ENCODE results near the gene CDH1. TPM values are rescaled to one million over a fixed set of nuclear protein-coding genes. Genes with fewer than 3 reads are reported as not detected.

CDH1 gene
- polyA plus RNA-seq (2013, experiment 1 of 2): 50.8 TPM
- 48.9 TPM for polyA plus RNA-seq (2013, experiment 2 of 2)

DNA sequence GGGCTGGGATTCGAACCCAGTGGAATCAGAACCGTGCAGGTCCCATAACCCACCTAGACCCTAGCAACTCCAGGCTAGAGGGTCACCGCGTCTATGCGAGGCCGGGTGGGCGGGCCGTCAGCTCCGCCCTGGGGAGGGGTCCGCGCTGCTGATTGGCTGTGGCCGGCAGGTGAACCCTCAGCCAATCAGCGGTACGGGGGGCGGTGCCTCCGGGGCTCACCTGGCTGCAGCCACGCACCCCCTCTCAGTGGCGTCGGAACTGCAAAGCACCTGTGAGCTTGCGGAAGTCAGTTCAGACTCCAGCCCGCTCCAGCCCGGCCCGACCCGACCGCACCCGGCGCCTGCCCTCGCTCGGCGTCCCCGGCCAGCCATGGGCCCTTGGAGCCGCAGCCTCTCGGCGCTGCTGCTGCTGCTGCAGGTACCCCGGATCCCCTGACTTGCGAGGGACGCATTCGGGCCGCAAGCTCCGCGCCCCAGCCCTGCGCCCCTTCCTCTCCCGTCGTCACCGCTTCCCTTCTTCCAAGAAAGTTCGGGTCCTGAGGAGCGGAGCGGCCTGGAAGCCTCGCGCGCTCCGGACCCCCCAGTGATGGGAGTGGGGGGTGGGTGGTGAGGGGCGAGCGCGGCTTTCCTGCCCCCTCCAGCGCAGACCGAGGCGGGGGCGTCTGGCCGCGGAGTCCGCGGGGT, at the start of gene CDH1:
CDH1 (plus strand) TSS at position 247 of the 684 bp plus-strand sequence; CDS start at position 371, 124 bp downstream.
- Histone ChIP-seq H3K9ac (ENCODE audit: low read depth, low read length) (peak within 1 kb of the TSS; percentile 77), H3K9me3 (ENCODE audit: insufficient read depth, low read depth, low read length) (no peaks in the 10 kb centered on the region), H3K27ac (ENCODE audit: low read depth, low read length) (no peak within 1 kb of the TSS; the same call in 1 of the 2 replicates), H3K36me3 (ENCODE audit: insufficient read depth, low read length) (peaks cover 13% of the 10 kb centered on the region; the same call in 1 of the 2 replicates), H3K4me3 (ENCODE audit: low read length) (peak within 1 kb of the TSS; percentile 91), H3K27me3 (ENCODE audit: insufficient read depth, low read length) (peaks cover 11% of the 10 kb centered on the region; the same call in 1 of the 2 replicates), H3K4me1 (ENCODE audit: insufficient read depth, low read length) (peaks cover 30% of the 10 kb centered on the region)
- under 1% methylated on average over 62 of the region's 63 CpGs for WGBS

GRCh38 chr16:68689921-68690320, 47.2 kb upstream of the CDH1 start:
- Histone ChIP-seq H3K27me3 (ENCODE audit: insufficient read depth, low read length) (no peaks in the 10 kb centered on the region), H3K36me3 (ENCODE audit: insufficient read depth, low read length) (peaks cover 83% of the 10 kb centered on the region), H3K9ac (ENCODE audit: low read depth, low read length) (no peak overlapping the region), H3K9me3 (ENCODE audit: insufficient read depth, low read depth, low read length) (no peaks in the 10 kb centered on the region), H3K27ac (ENCODE audit: low read depth, low read length) (no peak overlapping the region), H3K4me1 (ENCODE audit: insufficient read depth, low read length) (no peaks in the 10 kb centered on the region), H3K4me3 (ENCODE audit: low read length) (no peak overlapping the region)
- WGBS: 89% methylated on average over 5 of the region's 5 CpGs

DNA sequence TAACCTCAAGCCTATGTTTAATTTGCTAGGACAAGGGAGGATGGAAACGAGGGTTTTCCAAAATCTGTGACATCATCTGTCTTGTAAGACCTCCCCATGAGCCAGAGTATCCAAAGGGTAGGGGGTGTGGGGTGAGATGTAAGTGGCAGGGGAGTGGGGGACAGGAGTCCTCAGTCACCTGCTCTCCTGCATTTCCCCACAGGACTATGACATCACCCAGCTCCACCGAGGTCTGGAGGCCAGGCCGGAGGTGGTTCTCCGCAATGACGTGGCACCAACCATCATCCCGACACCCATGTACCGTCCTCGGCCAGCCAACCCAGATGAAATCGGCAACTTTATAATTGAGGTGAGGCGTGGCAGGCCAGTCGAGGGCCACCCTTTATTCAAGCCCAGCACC, 41.5 kb upstream of the CDH1 start:
- H3K36me3 ChIP-seq (ENCODE audit: insufficient read depth, low read length): peaks cover 77% of the 10 kb centered on the region
- H3K4me1 ChIP-seq (ENCODE audit: insufficient read depth, low read length): no peaks in the 10 kb centered on the region
- H3K9me3 ChIP-seq (ENCODE audit: insufficient read depth, low read depth, low read length): no peaks in the 10 kb centered on the region
- no peak overlapping the region for H3K27ac ChIP-seq (ENCODE audit: low read depth, low read length)
- no peak overlapping the region for H3K4me3 ChIP-seq (ENCODE audit: low read length)
- WGBS: 87% methylated on average over 11 of the region's 11 CpGs
- no peak overlapping the region for H3K9ac ChIP-seq (ENCODE audit: low read depth, low read length)
- H3K27me3 ChIP-seq (ENCODE audit: insufficient read depth, low read length): no peaks in the 10 kb centered on the region

DNA sequence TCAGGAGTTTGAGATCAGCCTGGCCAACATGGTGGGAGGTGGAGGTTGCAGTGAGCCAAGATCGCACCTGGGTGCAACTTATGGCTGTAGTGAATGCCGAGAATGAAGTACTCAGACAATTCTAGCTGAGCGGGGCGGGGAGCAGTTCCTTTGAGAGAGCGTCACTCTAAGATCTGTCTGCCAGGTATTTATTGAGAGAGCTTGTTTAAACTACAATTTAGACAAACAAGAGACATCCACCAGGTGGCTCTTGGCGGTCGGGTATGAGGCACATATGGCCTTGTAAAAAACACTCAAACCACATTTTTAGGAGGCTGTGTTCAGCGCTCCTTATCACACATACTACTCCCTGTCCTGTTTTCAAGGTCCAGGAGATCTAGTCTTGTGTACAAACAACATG, 40.6 kb upstream of the CDH1 start:
- H3K36me3 ChIP-seq (ENCODE audit: insufficient read depth, low read length): peaks cover 75% of the 10 kb centered on the region
- no peaks in the 10 kb centered on the region for H3K4me1 ChIP-seq (ENCODE audit: insufficient read depth, low read length)
- no peak overlapping the region for H3K27ac ChIP-seq (ENCODE audit: low read depth, low read length)
- no peaks in the 10 kb centered on the region for H3K27me3 ChIP-seq (ENCODE audit: insufficient read depth, low read length)
- WGBS: 97% methylated on average over 8 of the region's 8 CpGs
- no peaks in the 10 kb centered on the region for H3K9me3 ChIP-seq (ENCODE audit: insufficient read depth, low read depth, low read length)
- H3K9ac ChIP-seq (ENCODE audit: low read depth, low read length): no peak overlapping the region
- H3K4me3 ChIP-seq (ENCODE audit: low read length): no peak overlapping the region

GRCh38 chr16:68698091-68698490, 39.0 kb upstream of the CDH1 start:
- WGBS: 94% methylated on average over 23 of the region's 23 CpGs

GRCh38 chr16:68700120-68700519, 37.0 kb upstream of the CDH1 start:
- Histone ChIP-seq H3K27me3 (ENCODE audit: insufficient read depth, low read length) (no peaks in the 10 kb centered on the region), H3K9ac (ENCODE audit: low read depth, low read length) (no peak overlapping the region)

More at GRCh38 chr16:68698091-68698490, 39.0 kb upstream of the CDH1 start:
- Histone ChIP-seq H3K36me3 (ENCODE audit: insufficient read depth, low read length) (peaks cover 60% of the 10 kb centered on the region), H3K9me3 (ENCODE audit: insufficient read depth, low read depth, low read length) (no peaks in the 10 kb centered on the region), H3K4me1 (ENCODE audit: insufficient read depth, low read length) (no peaks in the 10 kb centered on the region), H3K27ac (ENCODE audit: low read depth, low read length) (no peak overlapping the region), H3K4me3 (ENCODE audit: low read length) (no peak overlapping the region), H3K27me3 (ENCODE audit: insufficient read depth, low read length) (no peaks in the 10 kb centered on the region), H3K9ac (ENCODE audit: low read depth, low read length) (no peak overlapping the region)

DNA sequence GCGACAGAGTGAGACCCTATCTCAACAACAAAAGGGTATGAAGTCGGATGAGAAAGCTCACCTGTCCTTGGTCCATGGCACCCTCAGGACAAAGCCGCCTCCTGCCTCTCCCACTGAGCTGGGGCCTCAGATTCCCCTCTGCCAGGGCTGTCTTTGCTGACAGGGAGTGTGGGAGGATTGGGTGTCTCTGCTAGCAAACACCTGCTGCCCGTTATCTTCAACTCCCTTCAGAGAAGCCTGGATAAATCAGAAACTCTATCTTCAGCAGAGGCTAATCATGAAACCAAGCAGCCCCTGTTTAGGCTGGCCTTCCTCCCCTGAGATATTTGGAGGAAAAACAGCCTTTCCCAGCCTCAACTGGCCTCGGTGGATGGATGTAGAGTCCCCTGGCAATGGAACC, 36.3 kb upstream of the CDH1 start:
- Histone ChIP-seq H3K9ac (ENCODE audit: low read depth, low read length) (no peak overlapping the region), H3K27ac (ENCODE audit: low read depth, low read length) (no peak overlapping the region), H3K9me3 (ENCODE audit: insufficient read depth, low read depth, low read length) (no peaks in the 10 kb centered on the region), H3K4me3 (ENCODE audit: low read length) (no peak overlapping the region), H3K36me3 (ENCODE audit: insufficient read depth, low read length) (peaks cover 39% of the 10 kb centered on the region), H3K4me1 (ENCODE audit: insufficient read depth, low read length) (no peaks in the 10 kb centered on the region), H3K27me3 (ENCODE audit: insufficient read depth, low read length) (no peaks in the 10 kb centered on the region)
- 91% methylated on average over 5 of the region's 5 CpGs for WGBS

More at GRCh38 chr16:68700120-68700519, 37.0 kb upstream of the CDH1 start:
- H3K36me3 ChIP-seq (ENCODE audit: insufficient read depth, low read length): peaks cover 46% of the 10 kb centered on the region
- H3K9me3 ChIP-seq (ENCODE audit: insufficient read depth, low read depth, low read length): no peaks in the 10 kb centered on the region
- 92% methylated on average over 6 of the region's 6 CpGs for WGBS
- no peak overlapping the region for H3K4me3 ChIP-seq (ENCODE audit: low read length)
- H3K27ac ChIP-seq (ENCODE audit: low read depth, low read length): no peak overlapping the region
- no peaks in the 10 kb centered on the region for H3K4me1 ChIP-seq (ENCODE audit: insufficient read depth, low read length)

DNA sequence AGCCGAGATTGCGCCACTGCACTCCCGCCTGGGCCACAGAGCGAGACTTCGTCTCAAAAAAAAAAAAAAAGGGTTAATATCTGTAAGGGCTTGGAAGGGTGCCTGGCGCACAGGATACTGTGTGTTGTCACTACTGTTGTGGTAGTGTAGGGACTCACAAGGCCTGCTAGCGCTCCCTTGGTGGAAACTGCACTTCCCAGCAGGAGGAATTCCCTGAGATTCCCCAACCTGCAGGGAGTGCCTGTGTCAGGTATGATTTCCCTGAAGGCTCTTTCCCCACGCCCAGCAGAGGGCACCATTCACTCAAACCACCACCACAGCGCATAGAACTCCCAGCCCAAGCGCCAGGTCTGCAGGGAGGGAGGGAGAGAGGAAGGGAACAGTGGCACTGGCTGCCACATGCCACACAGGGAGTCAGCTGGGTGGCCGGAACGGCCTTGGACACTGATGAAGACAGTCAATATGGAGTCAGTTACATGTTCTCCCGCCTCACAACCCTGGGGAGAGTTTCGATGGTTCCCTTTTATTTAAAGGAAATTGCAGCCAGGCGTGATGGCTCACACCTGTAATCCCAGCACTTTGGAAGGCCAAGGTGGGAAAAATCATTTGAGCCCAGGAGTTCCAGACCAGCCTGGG, 32.7 kb upstream of the CDH1 start:
- no peak overlapping the region for H3K9ac ChIP-seq (ENCODE audit: low read depth, low read length)
- H3K4me3 ChIP-seq (ENCODE audit: low read length): no peak overlapping the region
- 61% methylated on average over 14 of the region's 15 CpGs for WGBS
- H3K36me3 ChIP-seq (ENCODE audit: insufficient read depth, low read length): peaks cover 10% of the 10 kb centered on the region
- H3K9me3 ChIP-seq (ENCODE audit: insufficient read depth, low read depth, low read length): no peaks in the 10 kb centered on the region
- no peak overlapping the region for H3K27ac ChIP-seq (ENCODE audit: low read depth, low read length)
- H3K4me1 ChIP-seq (ENCODE audit: insufficient read depth, low read length): peaks cover 12% of the 10 kb centered on the region
- H3K27me3 ChIP-seq (ENCODE audit: insufficient read depth, low read length): no peaks in the 10 kb centered on the region

DNA sequence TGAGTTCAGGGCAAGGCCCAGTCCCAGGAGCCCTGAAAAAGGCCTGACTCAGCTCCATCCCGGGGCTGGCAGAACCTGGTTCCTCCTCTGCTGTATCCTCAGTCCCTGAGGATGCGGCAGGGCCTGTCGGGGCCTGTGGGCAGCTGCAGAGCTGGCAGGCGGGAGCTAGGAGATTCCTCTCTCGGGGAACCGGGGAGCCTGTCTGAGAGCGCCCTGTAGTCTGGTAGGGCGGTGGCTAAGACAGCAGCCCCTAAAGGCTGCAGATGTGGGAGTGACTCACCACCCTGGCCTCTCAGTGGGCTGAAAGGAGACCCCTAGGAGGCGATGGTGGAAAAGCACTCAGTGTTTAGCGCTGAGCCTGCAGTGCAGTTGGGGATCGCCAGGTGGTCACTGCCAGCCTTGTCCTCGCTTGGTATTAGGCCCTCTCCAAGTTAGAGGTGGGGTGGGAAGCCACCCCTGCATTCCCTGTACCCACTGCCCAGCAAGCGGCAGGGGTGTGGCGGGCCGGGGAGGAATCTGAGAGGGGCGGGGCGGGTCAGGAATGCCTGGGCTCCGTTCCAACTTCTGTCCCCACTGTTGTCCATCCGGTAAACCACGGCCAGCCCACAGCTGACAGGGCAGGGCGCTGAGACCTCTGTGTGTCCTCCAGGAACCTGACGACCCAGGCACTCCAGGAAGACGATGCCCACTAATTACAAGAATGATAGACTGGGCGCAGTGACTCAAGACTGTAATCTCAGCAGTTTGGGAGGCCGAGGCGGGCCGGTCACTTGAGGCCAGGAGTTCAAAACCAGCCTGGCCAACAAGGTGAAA, 29.5 kb upstream of the CDH1 start:
- H3K9ac ChIP-seq (ENCODE audit: low read depth, low read length): peak overlapping the region; percentile 38
- H3K4me3 ChIP-seq (ENCODE audit: low read length): no peak overlapping the region
- H3K36me3 ChIP-seq (ENCODE audit: insufficient read depth, low read length): no peaks in the 10 kb centered on the region
- H3K4me1 ChIP-seq (ENCODE audit: insufficient read depth, low read length): peaks cover 17% of the 10 kb centered on the region
- WGBS: 56% methylated on average over 27 of the region's 27 CpGs
- H3K27ac ChIP-seq (ENCODE audit: low read depth, low read length): peak overlapping the region; percentile 67
- H3K9me3 ChIP-seq (ENCODE audit: insufficient read depth, low read depth, low read length): no peaks in the 10 kb centered on the region
- H3K27me3 ChIP-seq (ENCODE audit: insufficient read depth, low read length): no peaks in the 10 kb centered on the region

DNA sequence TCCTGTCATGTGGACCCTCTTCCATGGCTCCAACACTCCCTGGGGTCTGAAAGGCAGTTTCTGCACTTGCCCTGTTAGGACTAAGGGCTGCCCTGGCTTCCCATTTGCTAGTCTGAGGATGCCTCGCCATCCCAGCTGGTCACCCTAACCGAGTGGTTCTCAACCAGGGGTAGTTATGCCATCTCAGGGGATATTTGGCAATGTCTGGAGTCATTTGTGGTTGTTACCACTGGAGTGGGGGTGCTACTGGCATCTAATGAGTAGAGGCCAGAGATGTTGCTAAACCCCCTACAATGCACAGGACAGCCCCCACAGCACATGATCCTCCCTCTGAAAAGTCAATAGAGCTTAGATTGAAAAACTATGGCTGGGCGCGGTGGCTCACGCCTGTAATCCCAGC, 26.9 kb upstream of the CDH1 start:
- H3K27me3 ChIP-seq (ENCODE audit: insufficient read depth, low read length): no peaks in the 10 kb centered on the region
- peaks cover 21% of the 10 kb centered on the region for H3K4me1 ChIP-seq (ENCODE audit: insufficient read depth, low read length)
- H3K9ac ChIP-seq (ENCODE audit: low read depth, low read length): no peak overlapping the region
- 90% methylated on average over 5 of the region's 5 CpGs for WGBS
- H3K36me3 ChIP-seq (ENCODE audit: insufficient read depth, low read length): no peaks in the 10 kb centered on the region
- H3K4me3 ChIP-seq (ENCODE audit: low read length): no peak overlapping the region
- no peaks in the 10 kb centered on the region for H3K9me3 ChIP-seq (ENCODE audit: insufficient read depth, low read depth, low read length)
- H3K27ac ChIP-seq (ENCODE audit: low read depth, low read length): no peak overlapping the region

All from HUES64 (cell line).